Activated CD8-positive, alpha-beta T cell treated with anti-CD3 and anti-CD28 coated beads, Interleukin-2, amount 10 ng/mL, durations not matched to agents 7 days and 5 days (primary cell): ENCODE results near the gene CHEK1. TPM values are rescaled to one million over a fixed set of nuclear protein-coding genes. Genes with fewer than 3 reads are reported as not detected.

Source experiments
- ATAC-seq: fragments of 150-1000 bp; cut with Tn5 transposase; one replicate; pipeline ENCODE4 v1.10.0; 2021; ENCODE audit warnings: moderate library complexity
- CTCF ChIA-PET: fragments of 350-600 bp; sonication (Branson Sonifier 250); formaldehyde crosslinking; loops from one replicate; lab custom pipeline; 2021; ENCODE audit warnings: antibody characterized with exemption; lab: Charles Lee
- POLR2A ChIA-PET: fragments of 350-600 bp; sonication (Branson Sonifier 250); formaldehyde crosslinking; loops from one replicate; lab custom pipeline; 2021; ENCODE audit warnings: antibody characterized with exemption; lab: Charles Lee
- DNase-seq: peaks from one replicate; pipeline ENCODE4 v3.0.0-alpha.2; 2020
- H3K27ac Mint-ChIP-seq: one replicate; pipeline ENCODE4 v1.8.0; 2021; ENCODE audit warnings: mild to moderate bottlenecking, mixed read lengths
- H3K27me3 Mint-ChIP-seq: one replicate; pipeline ENCODE4 v1.8.0; 2021; ENCODE audit warnings: low read depth, mixed read lengths
- H3K36me3 Mint-ChIP-seq: one replicate; pipeline ENCODE4 v1.8.0; 2021; ENCODE audit warnings: low read depth, mixed read lengths
- H3K4me1 Mint-ChIP-seq: one replicate; pipeline ENCODE4 v1.8.0; 2021; ENCODE audit warnings: low read depth, mixed read lengths
- H3K4me3 Mint-ChIP-seq: one replicate; pipeline ENCODE4 v1.8.0; 2021; ENCODE audit warnings: mild to moderate bottlenecking, mixed read lengths
- H3K9me3 Mint-ChIP-seq: one replicate; pipeline ENCODE4 v1.8.0; 2022; ENCODE audit warnings: mixed read lengths; ENCODE audit not compliant: insufficient read depth
- total RNA-seq, 2 experiments: library from RNA; stranded (reverse); gene quantifications; one replicate each; pipeline ENCODE4 v1.2.3, GENCODE V29; 2021

Gene CHEK1
- total RNA-seq, 2 experiments from 2014 or later = 102 to 106 TPM

DNA sequence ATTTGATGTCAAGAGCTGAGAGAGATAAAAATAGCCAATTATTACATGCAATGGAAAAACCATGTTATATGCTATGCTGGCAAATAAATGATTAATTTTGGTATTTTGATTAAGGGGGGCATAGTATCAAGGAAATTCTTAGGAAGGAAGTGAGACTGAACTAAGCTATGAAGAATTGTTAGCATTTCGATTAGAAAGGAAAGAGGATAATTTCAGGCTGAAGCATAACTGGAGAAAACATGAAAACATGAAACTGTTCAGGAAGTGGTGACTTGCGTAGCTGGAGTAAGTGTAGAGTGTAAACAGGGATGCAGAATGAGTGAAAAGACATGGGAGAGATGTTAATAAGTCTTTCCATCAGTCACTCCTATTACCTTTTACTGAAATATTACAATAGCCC is 49.2 kb downstream of the CHEK1 start:
- Mint-ChIP-seq H3K4me1 (peaks cover 3% of the 10 kb centered on the region), H3K4me3 (no peak overlapping the region), H3K27ac (no peak overlapping the region), H3K36me3 (peaks cover 42% of the 10 kb centered on the region), H3K27me3 (no peaks in the 10 kb centered on the region), H3K9me3 (no peaks in the 10 kb centered on the region)
- DNase-seq (no peak), ATAC-seq (no peak)
- ChIA-PET CTCF (no interaction called here), POLR2A (no interaction called here)

DNA sequence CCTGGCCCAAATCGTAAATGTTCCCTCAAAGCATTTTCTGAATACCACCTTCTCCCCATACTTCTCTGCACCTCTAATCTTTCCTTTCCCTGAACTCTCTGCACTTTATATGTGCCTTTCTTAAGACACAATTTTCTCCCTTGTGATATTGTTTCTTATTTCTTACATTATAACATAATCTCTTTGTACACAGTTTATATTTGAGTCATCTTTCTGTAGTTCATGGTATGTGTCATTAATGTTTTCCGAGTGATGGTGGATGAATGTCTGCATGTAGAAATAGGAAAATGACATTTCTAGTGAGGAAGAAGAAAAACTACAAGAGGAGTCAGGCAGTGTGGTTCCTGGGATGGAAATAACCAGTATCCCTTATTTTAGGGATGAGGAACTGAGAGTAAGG is 50.2 kb downstream of the CHEK1 start:
- ATAC-seq = no peak
- Mint-ChIP-seq H3K4me3 (no peak overlapping the region), H3K9me3 (no peaks in the 10 kb centered on the region), H3K27me3 (no peaks in the 10 kb centered on the region), H3K36me3 (peaks cover 42% of the 10 kb centered on the region), H3K27ac (no peak overlapping the region), H3K4me1 (peaks cover 3% of the 10 kb centered on the region)
- POLR2A ChIA-PET = no interaction called here
- CTCF ChIA-PET = no interaction called here
- DNase-seq = no peak

DNA sequence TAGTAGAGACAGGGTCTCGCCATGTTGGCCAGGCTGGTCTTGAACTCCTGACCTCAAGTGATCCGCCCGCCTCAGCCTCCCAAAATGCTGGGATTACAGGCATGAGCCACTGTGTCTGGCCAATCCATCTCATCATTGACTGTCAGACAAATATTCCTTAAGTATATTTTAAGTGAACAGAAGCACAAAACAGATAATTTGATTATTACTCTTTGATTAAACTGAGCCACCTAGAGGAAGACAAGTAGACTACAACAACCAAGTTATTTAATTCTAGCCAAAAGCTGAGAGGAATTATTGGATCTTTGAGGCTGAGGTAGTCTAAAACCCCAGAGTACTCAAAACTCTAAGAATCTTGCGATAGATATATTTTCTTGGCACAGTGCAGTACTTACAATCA is 54.4 kb downstream of the CHEK1 start:
- no peak overlapping the region for H3K4me3 Mint-ChIP-seq
- ATAC-seq (no peak), DNase-seq (no peak)
- ChIA-PET CTCF (interaction anchor here (0.8 to 1.6 kb wide), 6 partner anchors 9 to 109 kb away, joined by 3 to 11 read pairs (median 4); no protein-coding TSS in a partner anchor), POLR2A (no interaction called here)
- H3K27ac Mint-ChIP-seq = no peak overlapping the region
- no peaks in the 10 kb centered on the region for H3K9me3 Mint-ChIP-seq
- H3K4me1 Mint-ChIP-seq = no peaks in the 10 kb centered on the region
- no peaks in the 10 kb centered on the region for H3K27me3 Mint-ChIP-seq
- H3K36me3 Mint-ChIP-seq = peaks cover 33% of the 10 kb centered on the region

DNA sequence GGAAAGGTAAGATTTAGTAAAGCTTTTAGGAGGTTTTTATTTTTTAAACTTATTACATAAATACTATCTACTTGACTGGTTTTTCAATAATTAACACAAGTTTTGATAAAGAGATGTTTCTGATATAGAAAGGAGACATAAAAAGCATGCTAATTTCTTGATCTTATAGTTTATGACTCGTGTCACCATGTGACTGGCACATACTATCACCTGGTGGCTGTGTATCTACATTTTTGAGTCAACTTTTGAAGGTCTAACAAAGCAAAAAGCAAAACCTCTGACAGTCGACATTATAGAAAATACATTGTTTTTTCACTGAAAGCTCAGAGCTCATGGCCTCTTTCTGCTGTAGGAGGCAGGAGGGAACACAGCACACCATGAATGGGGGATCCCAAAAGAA is 54.9 kb downstream of the CHEK1 start:
- ATAC-seq (no peak), DNase-seq (no peak)
- no peak overlapping the region for H3K27ac Mint-ChIP-seq
- no peak overlapping the region for H3K4me3 Mint-ChIP-seq
- H3K9me3 Mint-ChIP-seq = no peaks in the 10 kb centered on the region
- H3K27me3 Mint-ChIP-seq = no peaks in the 10 kb centered on the region
- peaks cover 33% of the 10 kb centered on the region for H3K36me3 Mint-ChIP-seq
- ChIA-PET POLR2A (no interaction called here), CTCF (interaction anchor here (0.8 to 1.6 kb wide), 7 partner anchors 8 to 110 kb away, joined by 3 to 11 read pairs (median 4); no protein-coding TSS in a partner anchor)
- H3K4me1 Mint-ChIP-seq = no peaks in the 10 kb centered on the region

DNA sequence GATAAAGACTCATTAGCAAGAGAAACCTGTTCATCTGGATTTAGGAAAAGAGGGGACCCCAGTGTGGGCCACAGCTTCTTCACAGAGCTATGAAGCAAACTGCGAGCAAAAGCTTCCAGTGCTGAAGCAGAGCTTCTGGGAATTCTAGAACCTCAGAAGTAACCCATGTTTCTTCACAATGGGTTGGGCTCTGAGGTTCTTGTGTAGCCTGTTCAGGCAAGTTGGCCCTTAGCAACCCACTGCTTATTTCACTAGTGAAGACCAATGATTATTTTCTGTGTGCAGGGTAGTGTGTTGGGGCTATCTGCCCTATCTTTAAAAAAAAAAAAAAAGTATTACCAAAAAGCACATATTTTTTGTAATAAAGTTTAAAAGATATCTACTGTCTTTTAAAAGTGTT is 55.8 kb downstream of the CHEK1 start, which contains the start of gene ACRV1:
Gene ACRV1 (minus strand): TSS at position 101 of the 400 bp plus-strand sequence. CDS start 67 bp downstream, at position 34.
- no peak within 1 kb of the TSS for H3K27ac Mint-ChIP-seq
- no peaks in the 10 kb centered on the region for H3K27me3 Mint-ChIP-seq
- peaks cover 35% of the 10 kb centered on the region for H3K36me3 Mint-ChIP-seq
- ATAC-seq (no peak), DNase-seq (no peak)
- ChIA-PET CTCF (interaction anchor here (0.8 to 1.6 kb wide), 2 partner anchors 26 to 55 kb away, joined by 3 to 4 read pairs; no protein-coding TSS in a partner anchor), POLR2A (no interaction called here)
- no peak within 1 kb of the TSS for H3K4me3 Mint-ChIP-seq
- H3K4me1 Mint-ChIP-seq = no peaks in the 10 kb centered on the region
- no peaks in the 10 kb centered on the region for H3K9me3 Mint-ChIP-seq

DNA sequence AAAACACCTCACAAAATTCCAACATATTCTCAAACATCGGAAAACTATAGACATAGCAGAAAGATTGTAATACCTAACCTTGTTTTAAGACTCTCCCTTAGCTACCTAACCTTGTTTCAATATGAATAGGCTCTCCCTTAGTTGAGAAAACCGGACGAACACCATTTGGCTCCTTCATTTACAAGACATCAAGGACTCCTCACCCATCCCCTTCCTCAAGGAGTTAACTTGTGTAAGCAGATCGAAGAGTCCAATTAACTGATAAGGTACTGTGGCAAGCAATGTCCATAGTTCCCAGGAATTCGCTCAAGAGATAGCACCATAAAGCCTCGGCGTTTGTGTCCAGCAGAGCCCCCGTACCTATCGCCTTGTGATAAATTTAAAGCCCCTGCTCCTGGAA is 60.3 kb downstream of the CHEK1 start:
- H3K4me3 Mint-ChIP-seq = no peak overlapping the region
- H3K27ac Mint-ChIP-seq = no peak overlapping the region
- POLR2A ChIA-PET = no interaction called here

DNA sequence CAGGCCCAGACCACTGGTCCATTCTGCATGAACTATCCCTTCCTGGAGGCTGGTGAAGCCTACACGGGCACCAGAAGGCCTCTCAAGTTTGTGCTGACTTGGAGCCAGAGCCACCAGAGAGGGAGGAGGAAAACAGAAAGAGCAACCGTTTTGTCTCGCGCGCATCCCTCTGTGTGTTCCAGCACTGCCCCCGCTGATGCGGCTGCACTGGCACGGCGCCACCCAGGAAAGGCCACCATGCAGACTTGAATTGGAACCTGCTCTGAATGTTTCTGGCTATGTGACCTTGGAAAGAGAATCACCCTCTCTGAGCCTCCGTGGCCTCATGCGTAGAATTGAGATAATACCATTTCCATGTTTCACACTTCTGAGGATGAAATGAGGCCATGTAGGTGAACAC is 63.1 kb downstream of the CHEK1 start:
- Mint-ChIP-seq H3K9me3 (no peaks in the 10 kb centered on the region), H3K27ac (no peak overlapping the region)
- POLR2A ChIA-PET = no interaction called here

More for the DNA sequence above, 60.3 kb downstream of the CHEK1 start:
- Mint-ChIP-seq H3K27me3 (no peaks in the 10 kb centered on the region), H3K4me1 (no peaks in the 10 kb centered on the region), H3K36me3 (peaks cover 13% of the 10 kb centered on the region), H3K9me3 (no peaks in the 10 kb centered on the region)
- DNase-seq = no peak
- CTCF ChIA-PET = no interaction called here
- ATAC-seq = no peak

DNA sequence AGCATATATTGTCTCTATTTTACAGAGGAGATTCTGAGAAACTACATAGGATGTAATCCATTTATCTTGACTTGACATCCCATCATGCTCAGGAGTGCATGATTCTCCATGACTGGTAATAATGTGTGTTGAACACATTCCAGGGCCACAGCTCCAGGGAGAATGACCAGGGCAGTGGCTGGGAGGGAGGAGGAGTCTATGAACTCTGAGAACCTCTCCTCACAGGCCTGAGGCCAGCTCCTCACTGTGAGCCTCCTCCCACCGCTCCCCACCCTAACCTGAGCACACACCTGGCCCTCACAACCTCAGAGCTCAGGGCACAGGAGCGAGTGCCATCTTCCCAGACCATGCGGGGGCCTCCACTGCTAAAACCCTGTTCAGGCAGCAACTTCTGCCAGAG is 63.7 kb downstream of the CHEK1 start:
- no peaks in the 10 kb centered on the region for H3K4me1 Mint-ChIP-seq
- CTCF ChIA-PET = interaction anchor here (1.8 kb wide), 1 partner anchor 9 kb away, joined by 4 read pairs; no protein-coding TSS in a partner anchor
- H3K36me3 Mint-ChIP-seq = peaks cover 9% of the 10 kb centered on the region
- POLR2A ChIA-PET = no interaction called here
- no peak for DNase-seq
- no peaks in the 10 kb centered on the region for H3K27me3 Mint-ChIP-seq
- no peak overlapping the region for H3K27ac Mint-ChIP-seq
- no peaks in the 10 kb centered on the region for H3K9me3 Mint-ChIP-seq
- H3K4me3 Mint-ChIP-seq = no peak overlapping the region
- ATAC-seq = no peak

More for the DNA sequence above, 63.1 kb downstream of the CHEK1 start:
- DNase-seq (no peak), ATAC-seq (no peak)
- CTCF ChIA-PET = interaction anchor here (1.8 kb wide), 1 partner anchor 8 kb away, joined by 4 read pairs; no protein-coding TSS in a partner anchor
- Mint-ChIP-seq H3K36me3 (peaks cover 9% of the 10 kb centered on the region), H3K4me1 (no peaks in the 10 kb centered on the region), H3K4me3 (no peak overlapping the region), H3K27me3 (no peaks in the 10 kb centered on the region)

DNA sequence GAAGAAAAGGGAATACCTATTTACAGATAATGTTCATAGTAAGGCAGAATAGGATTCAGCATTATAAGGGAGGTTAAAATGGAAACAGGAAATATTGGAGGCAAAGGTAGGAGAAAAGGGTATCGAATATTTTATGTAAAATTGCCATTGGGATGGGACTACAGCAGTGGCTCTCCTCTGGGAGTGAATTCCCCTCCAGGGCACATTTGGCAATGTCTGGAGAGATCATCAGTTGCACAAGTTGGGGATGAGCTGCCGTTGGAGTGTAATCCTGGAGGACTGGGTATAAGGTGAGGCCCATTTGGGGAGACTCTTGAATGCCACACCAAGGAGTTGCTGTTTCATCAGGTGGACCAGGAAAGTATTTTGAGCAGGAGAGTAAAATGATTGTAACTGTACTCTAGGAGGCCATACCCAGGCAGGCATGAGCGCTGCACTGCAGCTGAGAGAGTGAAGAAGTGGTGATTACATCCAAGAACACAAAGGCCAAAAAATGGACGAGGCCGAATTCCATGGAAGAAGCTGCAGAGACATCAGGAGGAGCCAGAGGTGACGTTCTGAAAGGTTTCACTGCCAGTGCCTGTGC is 64.4 kb downstream of the CHEK1 start:
- ATAC-seq (no peak), DNase-seq (no peak)
- Mint-ChIP-seq H3K27me3 (no peaks in the 10 kb centered on the region), H3K4me1 (no peaks in the 10 kb centered on the region), H3K4me3 (no peak overlapping the region), H3K9me3 (no peaks in the 10 kb centered on the region), H3K36me3 (peaks cover 7% of the 10 kb centered on the region), H3K27ac (no peak overlapping the region)
- ChIA-PET POLR2A (no interaction called here), CTCF (no interaction called here)

DNA sequence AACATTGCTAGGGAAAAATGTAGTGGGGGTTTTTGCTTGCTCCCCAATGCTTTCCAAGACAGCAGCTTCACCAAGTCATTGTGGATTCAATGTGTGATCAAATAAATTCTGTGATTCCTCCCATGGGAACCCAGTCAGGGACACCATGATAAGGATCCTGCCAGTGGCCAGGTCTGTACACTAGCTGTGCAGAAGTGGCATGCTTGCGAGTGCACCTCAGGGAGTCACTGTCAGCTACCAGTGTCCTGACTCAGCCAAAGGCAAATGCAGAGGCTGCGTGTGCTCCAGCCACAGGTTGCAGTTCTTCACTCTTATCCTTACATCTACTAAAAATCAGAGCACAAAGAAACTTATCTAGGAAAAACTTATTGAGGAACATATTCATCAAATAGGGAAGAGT is 65.0 kb downstream of the CHEK1 start:
- ChIA-PET CTCF (no interaction called here), POLR2A (no interaction called here)
- Mint-ChIP-seq H3K4me1 (no peaks in the 10 kb centered on the region), H3K9me3 (no peaks in the 10 kb centered on the region), H3K36me3 (peaks cover 7% of the 10 kb centered on the region), H3K4me3 (no peak overlapping the region), H3K27me3 (no peaks in the 10 kb centered on the region), H3K27ac (no peak overlapping the region)
- DNase-seq (no peak), ATAC-seq (no peak)

DNA sequence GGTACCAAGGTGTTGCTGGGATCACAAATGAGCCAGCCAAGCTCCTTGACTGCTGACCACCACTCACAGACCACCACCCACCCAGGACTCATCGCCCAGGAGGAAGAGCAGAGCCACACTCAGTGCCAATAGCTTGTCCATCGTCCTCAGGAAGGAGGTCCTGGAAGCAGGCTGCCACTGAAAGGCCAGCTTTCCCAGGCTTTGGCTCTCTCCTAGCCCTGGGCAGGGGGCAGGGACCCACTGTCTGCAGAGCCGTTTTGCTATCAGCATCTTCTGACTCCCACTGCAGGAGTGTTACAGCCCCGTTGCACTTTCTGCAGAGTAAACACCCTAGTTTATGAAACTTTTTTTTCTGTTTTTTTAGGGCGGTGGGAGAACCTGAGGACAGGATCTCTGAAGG is 67.9 kb downstream of the CHEK1 start:
- Mint-ChIP-seq H3K4me1 (no peaks in the 10 kb centered on the region), H3K36me3 (no peaks in the 10 kb centered on the region), H3K27ac (no peak overlapping the region), H3K9me3 (no peaks in the 10 kb centered on the region), H3K4me3 (no peak overlapping the region), H3K27me3 (no peaks in the 10 kb centered on the region)
- DNase-seq = no peak
- ChIA-PET POLR2A (no interaction called here), CTCF (no interaction called here)
- no peak for ATAC-seq

DNA sequence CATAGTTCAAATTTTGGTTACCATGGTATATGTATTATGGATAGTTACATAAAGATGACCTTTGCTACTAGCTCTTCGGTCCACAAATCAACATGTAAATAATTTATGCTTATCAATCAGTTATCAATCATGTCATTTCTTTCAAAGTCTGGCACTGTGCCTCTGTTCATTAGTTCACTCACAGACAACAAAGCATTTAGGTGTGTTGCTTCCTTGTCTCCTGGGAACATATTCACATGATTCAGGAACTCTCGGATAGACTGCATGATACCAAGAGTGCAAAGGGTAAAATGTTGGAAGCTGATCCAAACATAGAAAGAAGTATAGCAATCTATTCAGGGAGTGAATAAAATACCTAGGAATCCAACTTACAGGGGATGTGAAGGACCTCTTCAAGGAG is 70.0 kb downstream of the CHEK1 start:
- Mint-ChIP-seq H3K36me3 (no peaks in the 10 kb centered on the region), H3K4me1 (no peaks in the 10 kb centered on the region)
- no peak for ATAC-seq

More for the DNA sequence above, 70.0 kb downstream of the CHEK1 start:
- Mint-ChIP-seq H3K27ac (no peak overlapping the region), H3K27me3 (peaks cover 2% of the 10 kb centered on the region), H3K4me3 (no peak overlapping the region), H3K9me3 (no peaks in the 10 kb centered on the region)
- ChIA-PET CTCF (interaction anchor here (1.4 kb wide), 1 partner anchor 16 kb away, joined by 5 read pairs; no protein-coding TSS in a partner anchor), POLR2A (no interaction called here)
- DNase-seq = no peak
